NCI-H446 treated with DMSO at 0.1 percent for 48 hours (cell line): ENCODE results near the gene ATXN7L1.
"Not testable (repeated sequence)": the region's sequence is repeated elsewhere in the genome, so short reads cannot be mapped to it uniquely, and the experiment has no call there.

ENCODE experiments used
- DNase-seq: peaks from one replicate; lab custom pipeline; 2025; lab: John Stamatoyannopoulos, UW

ATXN7L1 gene

GRCh38 chr7:105744258-105744657 is 132.1 kb downstream of the ATXN7L1 start:
- DNase-seq, result no peak

DNA sequence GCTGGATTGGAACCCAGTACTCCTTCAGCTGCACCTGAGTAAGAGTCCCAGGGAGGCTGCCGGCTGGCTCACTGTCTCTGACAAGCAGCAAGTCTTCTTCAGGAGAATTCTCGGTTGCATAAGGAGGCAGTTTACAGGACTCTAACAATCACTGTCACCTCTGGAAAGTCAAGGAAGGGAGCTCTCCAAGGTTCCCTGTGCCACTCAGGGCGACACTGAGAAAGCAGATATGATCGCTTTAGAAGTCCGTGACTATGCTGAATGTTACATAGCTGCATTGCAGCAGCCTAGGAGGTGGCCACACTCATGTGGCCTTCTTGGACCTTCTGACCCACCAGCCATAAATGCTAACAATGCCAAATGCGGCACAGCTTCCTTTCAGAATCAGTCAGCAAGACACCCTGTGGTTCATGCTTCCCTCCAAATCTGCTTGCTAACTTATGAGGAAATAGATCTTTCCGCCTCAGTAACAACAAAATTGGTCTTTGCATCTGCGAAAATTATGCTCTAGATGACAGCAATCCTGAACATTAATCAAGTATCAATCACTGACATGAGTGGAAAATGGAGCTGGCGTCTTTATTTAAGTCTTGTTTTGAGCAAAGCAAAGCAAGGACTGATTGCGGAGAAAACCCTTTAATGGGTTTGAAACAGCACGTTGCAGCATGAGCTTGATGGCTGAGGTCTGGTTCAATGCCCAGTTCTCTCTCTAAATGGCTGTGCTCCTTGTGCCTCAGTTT is 132.9 kb downstream of the ATXN7L1 start:
- no peak for DNase-seq

DNA sequence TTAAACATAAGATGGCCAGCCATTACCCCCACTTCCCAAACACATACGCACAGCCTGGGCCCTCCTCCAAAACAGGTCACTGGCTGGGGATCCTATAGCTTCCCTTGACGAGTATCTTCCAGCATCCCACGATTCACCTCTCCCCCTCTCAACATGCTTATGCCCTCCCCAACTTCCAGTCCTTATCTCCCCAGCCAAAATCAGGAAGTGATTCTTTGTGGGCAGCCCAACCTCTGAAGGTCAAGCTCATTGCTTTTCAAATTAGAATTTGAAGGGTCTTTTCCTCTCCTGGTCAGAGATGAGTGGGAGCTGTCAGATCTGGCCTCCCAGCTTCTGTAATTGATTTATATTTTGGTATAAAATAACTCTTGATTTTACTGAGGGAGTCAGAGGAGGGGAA is 133.6 kb downstream of the ATXN7L1 start:
- no peak for DNase-seq

DNA sequence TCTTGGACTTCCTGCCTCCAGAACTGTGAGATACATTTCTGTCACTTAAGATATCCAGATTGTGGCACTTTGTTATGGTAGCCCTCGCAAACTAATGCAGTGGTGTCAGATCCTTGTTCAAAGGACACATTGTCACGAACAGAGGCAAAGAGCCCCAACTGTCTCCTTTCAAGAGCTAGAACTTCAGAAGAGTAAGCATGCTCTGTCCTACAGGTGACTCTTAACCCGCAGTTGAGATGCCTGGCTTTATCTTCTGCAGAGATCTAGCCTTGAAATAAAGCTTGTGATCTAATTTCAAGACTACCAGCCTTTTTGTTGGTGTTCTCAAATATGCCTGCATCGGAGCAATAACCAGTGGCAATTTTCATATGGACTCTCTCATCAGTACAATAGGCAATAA is 134.4 kb downstream of the ATXN7L1 start:
- DNase-seq, result no peak

DNA sequence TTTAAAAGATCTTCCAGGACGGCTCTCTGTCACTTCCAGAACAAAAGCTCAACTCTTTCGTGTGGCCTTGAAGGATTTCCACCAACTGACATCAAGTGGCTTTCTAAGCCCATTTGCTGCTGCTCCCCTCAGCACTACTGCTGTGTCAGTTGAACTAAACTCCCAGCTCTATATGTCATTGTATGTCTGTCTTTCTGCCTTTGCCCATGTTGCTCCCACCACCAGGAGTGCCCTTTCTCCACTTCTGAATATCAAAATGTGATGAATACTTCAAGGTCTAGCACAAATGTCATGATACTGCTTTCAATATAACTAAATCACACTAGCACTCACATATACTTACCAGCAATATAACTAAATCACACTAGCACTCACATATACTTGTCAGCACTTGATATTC is 138.3 kb downstream of the ATXN7L1 start:
- no peak for DNase-seq

- peak; percentile 38 for DNase-seq
These were observed 142.2 kb downstream of the ATXN7L1 start for GRCh38 chr7:105734233-105734632.

GRCh38 chr7:105731042-105731441 is 145.4 kb downstream of the ATXN7L1 start:
- DNase-seq, result no peak

GRCh38 chr7:105728028-105728427 is 148.4 kb downstream of the ATXN7L1 start:
- no peak for DNase-seq

- no peak for DNase-seq
These were observed 151.7 kb downstream of the ATXN7L1 start for GRCh38 chr7:105724688-105725087.

DNA sequence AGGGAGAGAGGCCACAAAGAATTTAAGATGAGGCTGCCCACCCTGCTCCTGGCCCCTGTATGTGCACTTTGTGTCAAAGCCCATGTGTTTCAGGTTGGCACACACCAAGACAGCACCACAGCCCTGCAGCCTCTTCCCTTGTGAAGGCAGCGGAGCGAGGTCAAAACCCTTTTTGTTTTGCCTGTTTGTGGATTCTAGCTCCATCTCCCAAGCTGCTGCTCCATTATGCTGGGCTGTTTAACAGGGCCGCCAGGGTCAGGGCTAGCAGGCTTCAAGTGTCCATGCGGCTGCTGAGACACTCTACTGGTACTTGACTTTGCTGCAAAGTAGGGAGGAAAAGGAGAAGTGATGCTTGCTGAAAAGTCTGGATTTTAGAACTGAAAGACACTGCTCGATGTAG is 152.8 kb downstream of the ATXN7L1 start:
- peak; percentile 73 for DNase-seq

- no peak for DNase-seq
These were observed 154.8 kb downstream of the ATXN7L1 start for GRCh38 chr7:105721571-105722104.

DNA sequence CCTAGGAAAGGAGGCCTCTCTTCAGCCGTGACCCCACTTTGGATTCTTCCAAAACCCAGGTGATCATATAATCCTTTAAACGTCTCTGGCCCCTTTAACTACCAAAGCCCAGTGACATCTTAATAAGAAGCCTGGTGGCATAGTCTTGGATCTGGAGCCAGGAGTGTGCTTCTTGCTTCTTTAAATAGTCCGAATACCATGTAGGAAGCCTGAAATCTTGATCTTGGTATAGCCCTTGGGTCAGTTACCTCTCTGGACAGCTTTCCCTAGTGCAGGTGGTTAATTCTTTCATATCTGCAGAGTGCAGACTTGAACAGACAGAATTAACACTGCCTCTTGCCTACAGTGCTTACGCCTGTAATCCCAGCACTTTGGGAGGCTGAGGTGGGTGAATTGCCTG is 156.5 kb downstream of the ATXN7L1 start:
- no peak for DNase-seq

- DNase-seq, result no peak
These were observed 157.0 kb downstream of the ATXN7L1 start for GRCh38 chr7:105719395-105719794.

GRCh38 chr7:105718511-105718925 is 157.9 kb downstream of the ATXN7L1 start:
- DNase-seq, result no peak

DNA sequence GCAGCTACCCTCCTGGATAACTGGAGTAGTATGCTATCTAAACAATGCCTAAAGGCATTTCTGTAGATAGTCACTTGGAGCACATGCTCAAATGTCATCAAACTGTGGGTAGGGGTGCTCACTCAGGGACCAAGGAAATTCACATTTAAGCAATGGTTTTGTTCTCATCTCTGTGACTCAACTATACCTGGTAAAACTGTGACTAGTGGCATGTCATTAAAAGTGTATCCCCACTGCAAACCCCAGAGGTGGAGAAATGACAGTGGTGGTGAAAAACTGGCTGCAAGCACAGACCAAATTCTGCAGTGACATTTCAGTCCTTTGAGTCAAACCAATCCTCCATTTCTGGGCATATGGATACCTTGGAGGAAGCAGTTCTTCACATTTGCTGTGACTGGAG is 160.9 kb downstream of the ATXN7L1 start:
- no peak for DNase-seq

- no peak for DNase-seq
These were observed 162.6 kb downstream of the ATXN7L1 start for GRCh38 chr7:105713488-105714465.

- no peak for DNase-seq
These were observed 163.5 kb downstream of the ATXN7L1 start for GRCh38 chr7:105712877-105713276.

DNA sequence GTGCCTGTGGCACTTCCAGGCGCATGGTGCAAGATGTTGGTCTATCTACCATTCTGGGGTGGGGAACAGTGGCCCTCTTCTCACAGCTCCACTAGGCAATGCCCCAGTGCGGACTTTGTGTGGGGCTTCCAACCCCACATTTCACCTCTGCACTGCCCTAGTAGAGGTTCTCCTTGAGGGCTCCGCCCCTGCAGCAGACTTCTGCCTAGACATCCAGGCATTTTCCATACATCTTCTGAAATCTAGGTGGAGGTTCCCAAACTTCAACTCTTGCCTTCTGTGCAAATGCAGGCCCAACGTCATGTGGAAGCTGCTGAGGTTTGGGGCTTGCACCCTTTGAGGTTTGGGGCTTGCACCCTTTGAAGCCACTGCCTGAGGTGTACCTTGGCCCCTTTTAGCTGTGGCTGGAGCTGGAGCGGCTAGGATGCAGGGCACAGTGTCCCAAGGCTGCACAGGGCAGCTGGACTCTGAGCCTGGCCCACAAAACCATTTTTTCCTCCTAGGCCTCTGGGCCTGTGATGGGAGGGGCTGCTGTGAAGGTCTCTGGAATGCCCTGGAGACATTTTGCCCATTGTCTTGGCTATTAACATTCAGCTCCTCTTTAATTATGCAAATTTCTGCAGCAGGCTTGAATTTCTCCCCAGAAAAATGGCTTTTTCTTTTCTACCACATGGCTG is 164.5 kb downstream of the ATXN7L1 start:
- DNase-seq, result no peak

DNA sequence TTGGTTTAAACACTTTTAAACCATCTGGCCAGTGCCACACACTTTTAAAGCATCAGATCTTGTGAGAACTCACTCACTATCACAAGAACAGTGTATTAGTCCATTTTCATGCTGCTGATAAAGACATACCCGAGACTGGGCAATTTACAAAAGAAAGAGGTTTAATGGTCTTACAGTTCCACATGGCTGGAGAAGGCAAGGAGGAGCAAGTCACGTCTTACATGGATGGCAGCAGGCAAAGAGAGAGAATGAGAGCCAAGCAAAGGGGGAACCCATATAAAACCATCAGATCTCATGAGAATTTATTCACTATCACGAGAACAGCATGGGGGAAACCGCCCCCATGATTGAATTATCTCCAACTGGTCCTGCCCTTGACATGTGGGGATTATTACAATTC is 165.7 kb downstream of the ATXN7L1 start:
- not testable (repeated sequence) for DNase-seq

GRCh38 chr7:105708763-105709080 is 167.7 kb downstream of the ATXN7L1 start:
- no peak for DNase-seq

- no peak for DNase-seq
These were observed 168.2 kb downstream of the ATXN7L1 start for GRCh38 chr7:105707967-105708762.

GRCh38 chr7:105707381-105707780 is 169.0 kb downstream of the ATXN7L1 start:
- no peak for DNase-seq
